GM12878 (cell line): ENCODE measurements around the gene CBX8. TPM values are rescaled to one million over a fixed set of nuclear protein-coding genes. Genes with fewer than 3 reads are reported as not detected.
A peak's percentile ranks its signal among the peaks of the same experiment; 100 is the strongest.

ENCODE experiments used
- ASH2L ChIP-seq: fragments of 300-600, 200-600 bp; sonication (generic); IDR thresholded peaks from 2 replicates; pipeline ENCODE4 v1.6.1; 2017; ENCODE audit warnings: low read depth, mild to moderate bottlenecking, borderline replicate concordance
- BHLHE40 ChIP-seq, 2 experiments: fragments of 450-650 bp in 1 of 2; IDR thresholded peaks; 2 replicates each; pipeline ENCODE4 v1.6.1; 2011 to 2017; ENCODE audit warnings: low read depth in 2 of 2, borderline replicate concordance in 1 of 2, improper control_type of control experiment in 1 of 2, low read length in 1 of 2, mild to moderate bottlenecking in 1 of 2
- CBX5 ChIP-seq: sonication (generic); IDR thresholded peaks from 2 replicates; pipeline ENCODE4 v1.6.1; 2016; ENCODE audit warnings: low read depth, moderate library complexity, mild to moderate bottlenecking, inconsistent platforms
- CHD2 ChIP-seq: IDR thresholded peaks from 2 replicates; pipeline ENCODE4 v1.6.1; 2011; ENCODE audit warnings: low read depth, low read length, improper control_type of control experiment, borderline replicate concordance
- EGR1 ChIP-seq, 2 experiments: IDR thresholded peaks; 1 replicate in 1 of 2; 2 replicates in 1 of 2; pipeline ENCODE4 v1.6.1; 2011 to 2012; ENCODE audit warnings: low read depth in 2 of 2, low read length in 2 of 2, borderline replicate concordance in 1 of 2, mild to moderate bottlenecking in 1 of 2, moderate library complexity in 1 of 2
- HCFC1 ChIP-seq: fragments of 150-350 bp; IDR thresholded peaks from 2 replicates; pipeline ENCODE4 v1.6.1; 2014; ENCODE audit warnings: low read length
- KAT2A ChIP-seq: conservative IDR thresholded peaks from 2 replicates; pipeline ENCODE4 v1.6.1; 2011; ENCODE audit warnings: low read depth, low read length; ENCODE audit not compliant: control insufficient read depth
- MXI1 ChIP-seq: fragments of 150-350 bp; IDR thresholded peaks from 2 replicates; pipeline ENCODE4 v1.6.1; 2011; ENCODE audit warnings: low read depth, mild to moderate bottlenecking, inconsistent platforms, low read length, improper control_type of control experiment
- RBBP5 ChIP-seq: fragments of 200-600 bp; sonication (generic); conservative IDR thresholded peaks from 2 replicates; pipeline ENCODE4 v1.6.1; 2016
- RFX5 ChIP-seq: IDR thresholded peaks from 2 replicates; pipeline ENCODE4 v1.6.1; 2011; ENCODE audit warnings: low read depth, low read length, improper control_type of control experiment
- SREBF1 ChIP-seq: IDR thresholded peaks from 2 replicates; pipeline ENCODE4 v1.6.1; 2012; ENCODE audit warnings: mild to moderate bottlenecking, low read length
- SREBF2 ChIP-seq: IDR thresholded peaks from 2 replicates; pipeline ENCODE4 v1.6.1; 2012; ENCODE audit warnings: mild to moderate bottlenecking, low read length
- TCF12 ChIP-seq: IDR thresholded peaks from 2 replicates; pipeline ENCODE4 v1.6.1; 2011; ENCODE audit warnings: low read depth, mild to moderate bottlenecking, low read length
- ZNF207 ChIP-seq: fragments of 450-650 bp; IDR thresholded peaks from 2 replicates; pipeline ENCODE4 v1.6.1; 2014; ENCODE audit warnings: antibody characterized with exemption, mild to moderate bottlenecking, borderline replicate concordance
- polyA plus RNA-seq, 11 experiments: library from polyadenylated mRNA; depleted of rRNA in 4 of 11; unstranded in 6 of 11; stranded (reverse) in 5 of 11; fragments of >200 nt; fragmentation: Nextera tagmentation in 4 of 11; fragmentation: Illumina TruSeq in 1 of 11; extraction: Ambion mirVana in 4 of 11; extraction: Trizol in 1 of 11; gene quantifications; 1 replicate in 1 of 11; 2 replicates in 10 of 11; pipeline versions ENCODE4 v1.2.1 to v1.2.3, GENCODE V29; 2011 to 2016; ENCODE audit warnings: inconsistent platforms in 2 of 11, missing spikeins in 2 of 11, low read depth in 1 of 11
- total RNA-seq, 4 experiments: library from RNA; depleted of rRNA in 3 of 4; stranded (reverse); fragments of >200 nt in 3 of 4; fragmentation: Illumina TruSeq in 1 of 4; extraction: Trizol in 1 of 4; gene quantifications; 2 replicates each; pipeline versions ENCODE4 v1.2.1 to v1.2.3, GENCODE V29; 2013 to 2021
- TF ChIP-seq, protein P1 (sequence below): fragments of 450-650 bp; formaldehyde crosslinking; IDR thresholded peaks from 2 replicates; pipeline ENCODE4 v1.4.0; 2022; ENCODE audit warnings: mild to moderate bottlenecking, moderate library complexity
- TF ChIP-seq, protein P2 (sequence below): IDR thresholded peaks from 2 replicates; pipeline ENCODE4 v1.6.1; 2012; ENCODE audit warnings: low read depth, low read length, improper control_type of control experiment
- TF ChIP-seq, protein P3 (sequence below): fragments of 450-650 bp; conservative IDR thresholded peaks from 2 replicates; pipeline ENCODE4 v1.6.1; 2017; ENCODE audit warnings: mild to moderate bottlenecking, moderate library complexity

CBX8 gene
- total and polyA plus RNA-seq, 10 of the 15 experiments (the other 5 are each of a cell fraction or from before 2014, with no cell fraction given), result 0.03 to 6.7 (median 1.9) TPM

DNA sequence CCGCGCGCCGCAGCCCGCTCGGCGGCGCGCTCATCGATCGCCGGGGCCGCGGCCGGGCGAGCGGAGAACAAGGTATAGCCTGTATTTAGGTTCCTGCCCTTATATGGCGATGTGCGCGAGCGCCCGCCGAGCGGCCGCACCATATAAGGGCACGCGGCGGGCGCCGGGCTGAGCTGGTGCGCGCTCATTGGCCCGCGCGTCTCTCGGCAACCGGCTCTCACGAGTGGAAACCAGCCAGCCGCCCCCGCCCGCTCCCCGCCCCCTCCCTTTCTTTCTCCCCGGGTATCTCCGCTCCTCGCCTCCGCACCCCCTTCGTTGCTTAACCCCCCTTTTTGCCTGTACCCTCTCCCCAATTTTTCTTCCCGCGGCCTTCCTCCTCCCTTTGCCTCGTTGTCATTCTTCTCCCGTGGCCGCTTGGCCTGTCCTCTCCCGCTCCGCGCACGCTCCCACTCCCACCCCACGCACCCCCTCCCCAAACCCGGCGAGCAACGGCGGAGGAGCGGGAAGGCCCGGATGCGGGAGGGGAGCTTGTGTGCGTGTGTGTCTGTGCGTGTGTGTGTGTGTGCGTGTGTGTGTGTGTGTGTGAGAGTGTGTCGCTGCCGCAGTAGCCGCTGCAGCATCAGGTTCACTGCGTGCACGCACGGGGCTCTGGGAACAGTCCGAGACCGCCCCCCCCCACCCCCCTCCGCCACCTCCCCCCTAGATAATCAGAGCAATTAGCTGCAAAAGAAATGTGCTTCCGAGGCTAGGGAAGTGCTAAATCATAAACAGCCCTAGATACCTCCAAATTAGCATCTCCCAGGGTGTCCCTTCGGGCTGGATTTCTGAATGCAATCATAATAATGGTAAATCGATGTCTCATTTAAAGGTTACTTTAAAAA is 13.5 kb upstream of the CBX8 start (continued):
- TF ChIP-seq, protein P1, sequence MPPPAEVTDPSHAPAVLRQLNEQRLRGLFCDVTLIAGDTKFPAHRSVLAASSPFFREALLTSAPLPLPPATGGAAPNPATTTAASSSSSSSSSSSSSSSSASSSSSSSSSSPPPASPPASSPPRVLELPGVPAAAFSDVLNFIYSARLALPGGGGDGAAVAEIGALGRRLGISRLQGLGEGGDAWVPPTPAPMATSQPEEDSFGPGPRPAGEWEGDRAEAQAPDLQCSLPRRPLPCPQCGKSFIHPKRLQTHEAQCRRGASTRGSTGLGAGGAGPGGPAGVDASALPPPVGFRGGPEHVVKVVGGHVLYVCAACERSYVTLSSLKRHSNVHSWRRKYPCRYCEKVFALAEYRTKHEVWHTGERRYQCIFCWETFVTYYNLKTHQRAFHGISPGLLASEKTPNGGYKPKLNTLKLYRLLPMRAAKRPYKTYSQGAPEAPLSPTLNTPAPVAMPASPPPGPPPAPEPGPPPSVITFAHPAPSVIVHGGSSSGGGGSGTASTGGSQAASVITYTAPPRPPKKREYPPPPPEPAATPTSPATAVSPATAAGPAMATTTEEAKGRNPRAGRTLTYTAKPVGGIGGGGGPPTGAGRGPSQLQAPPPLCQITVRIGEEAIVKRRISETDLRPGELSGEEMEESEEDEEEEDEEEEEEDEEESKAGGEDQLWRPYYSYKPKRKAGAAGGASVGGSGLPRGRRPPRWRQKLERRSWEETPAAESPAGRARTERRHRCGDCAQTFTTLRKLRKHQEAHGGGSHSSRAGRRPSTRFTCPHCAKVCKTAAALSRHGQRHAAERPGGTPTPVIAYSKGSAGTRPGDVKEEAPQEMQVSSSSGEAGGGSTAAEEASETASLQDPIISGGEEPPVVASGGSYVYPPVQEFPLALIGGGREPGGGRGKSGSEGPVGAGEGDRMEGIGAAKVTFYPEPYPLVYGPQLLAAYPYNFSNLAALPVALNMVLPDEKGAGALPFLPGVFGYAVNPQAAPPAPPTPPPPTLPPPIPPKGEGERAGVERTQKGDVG (CRISPR knock-in tag), result no peak
- peak; percentile 57; the same call in 1 of the 2 replicates for TF ChIP-seq MXI1
- TF ChIP-seq KAT2A, result no peak
- TF ChIP-seq SREBF1, result no peak
- TF ChIP-seq ZNF207, result no peak
- TF ChIP-seq HCFC1, result no peak
- TF ChIP-seq, protein P2, sequence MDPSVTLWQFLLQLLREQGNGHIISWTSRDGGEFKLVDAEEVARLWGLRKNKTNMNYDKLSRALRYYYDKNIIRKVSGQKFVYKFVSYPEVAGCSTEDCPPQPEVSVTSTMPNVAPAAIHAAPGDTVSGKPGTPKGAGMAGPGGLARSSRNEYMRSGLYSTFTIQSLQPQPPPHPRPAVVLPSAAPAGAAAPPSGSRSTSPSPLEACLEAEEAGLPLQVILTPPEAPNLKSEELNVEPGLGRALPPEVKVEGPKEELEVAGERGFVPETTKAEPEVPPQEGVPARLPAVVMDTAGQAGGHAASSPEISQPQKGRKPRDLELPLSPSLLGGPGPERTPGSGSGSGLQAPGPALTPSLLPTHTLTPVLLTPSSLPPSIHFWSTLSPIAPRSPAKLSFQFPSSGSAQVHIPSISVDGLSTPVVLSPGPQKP, result peak; percentile 93
- TF ChIP-seq BHLHE40 (IDR thresholded peaks at IDR 0.05; ENCODE audit: borderline replicate concordance in 1 of 2, low read depth in 2 of 2, low read length in 1 of 2), result peak; percentile 77 to 85
- TF ChIP-seq SREBF2, result no peak
- 0 out of 2 replicates have a peak, but pooled peaks have one; percentile 11 for TF ChIP-seq CHD2
- TF ChIP-seq RFX5, result no peak
- TF ChIP-seq, protein P3, sequence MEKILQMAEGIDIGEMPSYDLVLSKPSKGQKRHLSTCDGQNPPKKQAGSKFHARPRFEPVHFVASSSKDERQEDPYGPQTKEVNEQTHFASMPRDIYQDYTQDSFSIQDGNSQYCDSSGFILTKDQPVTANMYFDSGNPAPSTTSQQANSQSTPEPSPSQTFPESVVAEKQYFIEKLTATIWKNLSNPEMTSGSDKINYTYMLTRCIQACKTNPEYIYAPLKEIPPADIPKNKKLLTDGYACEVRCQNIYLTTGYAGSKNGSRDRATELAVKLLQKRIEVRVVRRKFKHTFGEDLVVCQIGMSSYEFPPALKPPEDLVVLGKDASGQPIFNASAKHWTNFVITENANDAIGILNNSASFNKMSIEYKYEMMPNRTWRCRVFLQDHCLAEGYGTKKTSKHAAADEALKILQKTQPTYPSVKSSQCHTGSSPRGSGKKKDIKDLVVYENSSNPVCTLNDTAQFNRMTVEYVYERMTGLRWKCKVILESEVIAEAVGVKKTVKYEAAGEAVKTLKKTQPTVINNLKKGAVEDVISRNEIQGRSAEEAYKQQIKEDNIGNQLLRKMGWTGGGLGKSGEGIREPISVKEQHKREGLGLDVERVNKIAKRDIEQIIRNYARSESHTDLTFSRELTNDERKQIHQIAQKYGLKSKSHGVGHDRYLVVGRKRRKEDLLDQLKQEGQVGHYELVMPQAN, result no peak
- no peak for TF ChIP-seq CBX5
- TF ChIP-seq EGR1 (IDR thresholded peaks at IDR 0.05; ENCODE audit: borderline replicate concordance in 1 of 2, low read depth in 2 of 2, low read length in 2 of 2), result peak in 1 of 2 experiments; percentile 93; a peak in 2 of 3 replicates
- TF ChIP-seq RBBP5, result no peak
- TF ChIP-seq TCF12, result 0 out of 2 replicates have a peak, but pooled peaks have one; percentile 0
- no peak for TF ChIP-seq ASH2L
